GM12864 (cell line): ENCODE data around the gene ADSL.

Experiments
- DNase-seq: peaks from one replicate; pipeline ENCODE4 v3.0.0-alpha.2; 2011; ENCODE audit warnings: low read depth
- H3K4me3 ChIP-seq: 2 replicates; pipeline ENCODE4 v1.5.1; 2011; ENCODE audit warnings: mild to moderate bottlenecking, low read depth, low read length, control low read depth
- CTCF ChIP-seq: IDR thresholded peaks from 2 replicates; pipeline ENCODE4 v1.5.1; 2011; ENCODE audit warnings: low read depth, mild to moderate bottlenecking, moderate library complexity, low read length, control low read depth, inconsistent platforms; ENCODE audit errors: missing control alignments

The ADSL gene

GRCh38 chr22:40332319-40332781, 13.9 kb upstream of the ADSL start:
- TF ChIP-seq CTCF, result no peak
- no peak for DNase-seq
- H3K4me3 ChIP-seq, result no peak overlapping the region

GRCh38 chr22:40334060-40334459, 12.2 kb upstream of the ADSL start:
- no peak for DNase-seq
- no peak overlapping the region for H3K4me3 ChIP-seq
- no peak for TF ChIP-seq CTCF

GRCh38 chr22:40334899-40335298, 11.4 kb upstream of the ADSL start:
- TF ChIP-seq CTCF, result no peak
- no peak for DNase-seq
- no peak overlapping the region for H3K4me3 ChIP-seq

- TF ChIP-seq CTCF, result no peak
- no peak for DNase-seq
- H3K4me3 ChIP-seq, result no peak overlapping the region
Observed at GRCh38 chr22:40335358-40335757, 10.9 kb upstream of the ADSL start.

- no peak for DNase-seq
Observed at GRCh38 chr22:40340044-40340443, 6.3 kb upstream of the ADSL start.

GRCh38 chr22:40341604-40342003, 4.7 kb upstream of the ADSL start:
- TF ChIP-seq CTCF, result no peak
- no peak for DNase-seq
- H3K4me3 ChIP-seq, result no peak overlapping the region

More at GRCh38 chr22:40340044-40340443, 6.3 kb upstream of the ADSL start:
- H3K4me3 ChIP-seq, result no peak overlapping the region
- TF ChIP-seq CTCF, result no peak

GRCh38 chr22:40342521-40342920, 3.8 kb upstream of the ADSL start:
- no peak overlapping the region for H3K4me3 ChIP-seq
- no peak for DNase-seq
- no peak for TF ChIP-seq CTCF
